HL-60/S4 treated with retinoic acid at 250 ng/mL for 4 days and 3 days (cell line): ENCODE data around the gene ZFPL1.

ENCODE experiments used
- in situ Hi-C: fragments of 300-500 bp; cut with MboI; formaldehyde crosslinking; loops from 2 replicates; pipeline ENCODE4 v1.7.0; 2022; ENCODE audit warnings: low sequenced_read_pairs

ZFPL1 gene

GRCh38 chr11:65059959-65060824 is 23.8 kb upstream of the ZFPL1 start:
- in situ Hi-C loops: no loop called here

- in situ Hi-C loops: no loop called here
Observed at GRCh38 chr11:65060913-65061408, 23.1 kb upstream of the ZFPL1 start.

GRCh38 chr11:65063532-65063931 is 20.5 kb upstream of the ZFPL1 start:
- in situ Hi-C loops: no loop called here

GRCh38 chr11:65064847-65065240 is 19.2 kb upstream of the ZFPL1 start:
- in situ Hi-C loops: no loop called here

- in situ Hi-C loops: no loop called here
Observed at GRCh38 chr11:65065851-65066250, 18.2 kb upstream of the ZFPL1 start.

- in situ Hi-C loops: no loop called here
Observed at GRCh38 chr11:65066315-65066714, 17.7 kb upstream of the ZFPL1 start.

- in situ Hi-C loops: no loop called here
Observed at GRCh38 chr11:65066805-65067291, 17.2 kb upstream of the ZFPL1 start.

GRCh38 chr11:65067446-65067845 is 16.6 kb upstream of the ZFPL1 start:
- in situ Hi-C loops: no loop called here

- in situ Hi-C loops: no loop called here
Observed at GRCh38 chr11:65069217-65069616, 14.8 kb upstream of the ZFPL1 start.

GRCh38 chr11:65071907-65072630 is 12.0 kb upstream of the ZFPL1 start:
- in situ Hi-C loops: no loop called here

- in situ Hi-C loops: no loop called here
Observed at GRCh38 chr11:65072631-65072966, 11.4 kb upstream of the ZFPL1 start.

GRCh38 chr11:65077451-65077850 is 6.6 kb upstream of the ZFPL1 start:
- in situ Hi-C loops: no loop called here

GRCh38 chr11:65078151-65078550 is 5.9 kb upstream of the ZFPL1 start:
- in situ Hi-C loops: no loop called here

GRCh38 chr11:65078786-65079342 is 5.2 kb upstream of the ZFPL1 start:
- in situ Hi-C loops: no loop called here

GRCh38 chr11:65083134-65083833 is 738 bp upstream of the ZFPL1 start:
- in situ Hi-C loops: no loop called here

GRCh38 chr11:65084598-65085375 is 765 bp downstream of the ZFPL1 start:
- in situ Hi-C loops: no loop called here

- in situ Hi-C loops: no loop called here
Observed at GRCh38 chr11:65085446-65085845, 1.4 kb downstream of the ZFPL1 start.

- in situ Hi-C loops: no loop called here
Observed at GRCh38 chr11:65086809-65087208, 2.8 kb downstream of the ZFPL1 start.

GRCh38 chr11:65087216-65087615 is 3.2 kb downstream of the ZFPL1 start:
- in situ Hi-C loops: no loop called here

GRCh38 chr11:65087827-65088226 is 3.8 kb downstream of the ZFPL1 start:
- in situ Hi-C loops: no loop called here
